GM12878 (cell line): Measurements from ENCODE around the gene DIO3. TPM values are rescaled to one million over a fixed set of nuclear protein-coding genes. Genes with fewer than 3 reads are reported as not detected.

Experiments
- ATAC-seq: fragments of 200-7000 bp; cut with Tn5 transposase; 3 replicates; pipeline ENCODE4 v1.9.1; 2020; ENCODE audit warnings: mild to moderate bottlenecking, moderate library complexity
- BruUV-seq: library from RNA; stranded (reverse); fragments of 400-500 nt; replicated peaks from 2 replicates; lab custom pipeline; 2021; lab: Mats Ljungman, UMichigan
- CTCF ChIA-PET: fragments of 300-600 bp; sonication (Branson Sonifier 250); formaldehyde crosslinking; extraction: SDS; loops from one replicate; lab custom pipeline; 2021; ENCODE audit warnings: inconsistent platforms; lab: Yijun Ruan, JAX
- POLR2A ChIA-PET: fragments of 350-600 bp; formaldehyde crosslinking; extraction: SDS; loops from one replicate; lab custom pipeline; 2021; ENCODE audit warnings: inconsistent platforms; lab: Charles Lee
- RAD21 ChIA-PET: fragments of 300-600 bp; sonication (Branson Sonifier 250); formaldehyde crosslinking; loops from one replicate; lab custom pipeline; 2023; ENCODE audit warnings: antibody characterized with exemption; ENCODE audit not compliant: unreplicated experiment; lab: Charles Lee
- SMC1A ChIA-PET: fragments of 300-600 bp; sonication (Branson Sonifier 250); formaldehyde crosslinking; loops from one replicate; lab custom pipeline; 2023; ENCODE audit not compliant: unreplicated experiment, uncharacterized antibody; lab: Charles Lee
- DNase-seq: peaks from one replicate; pipeline ENCODE4 v3.0.0-alpha.2; 2011; ENCODE audit warnings: low read depth, low spot score
- FAIRE-seq: peaks from 3 replicates; lab custom pipeline; 2011; peaks lifted over from hg19 to GRCh38; lab: Jason Lieb, UNC
- H2AFZ ChIP-seq: 2 replicates; pipeline ENCODE4 v1.6.0; 2011; ENCODE audit warnings: low read depth, low read length, control low read depth; ENCODE audit not compliant: control insufficient read depth
- H3K27ac ChIP-seq: 2 replicates; pipeline ENCODE4 v1.5.1; 2011; ENCODE audit warnings: control low read depth; ENCODE audit not compliant: control insufficient read depth, insufficient read depth
- H3K27me3 ChIP-seq, 2 experiments: replicated peaks in 1 of 2; 2 replicates each; pipeline versions ENCODE4 v1.6.0 to v1.6.1; 2011; ENCODE audit warnings: low read length in 1 of 2; ENCODE audit not compliant: control insufficient read depth in 2 of 2, insufficient read depth in 2 of 2
- H3K36me3 ChIP-seq, 2 experiments: 2 replicates each; pipeline ENCODE4 v1.5.1; 2011; ENCODE audit warnings: low read length in 1 of 2; ENCODE audit not compliant: control insufficient read depth in 2 of 2, insufficient read depth in 2 of 2
- H3K4me1 ChIP-seq: 2 replicates; pipeline ENCODE4 v1.6.1; 2011; ENCODE audit warnings: mild to moderate bottlenecking, low read length, moderate library complexity, mixed read lengths; ENCODE audit not compliant: control insufficient read depth, insufficient read depth
- H3K4me2 ChIP-seq: 2 replicates; pipeline ENCODE4 v1.6.0; 2011; ENCODE audit warnings: control low read depth; ENCODE audit not compliant: control insufficient read depth, insufficient read depth
- H3K4me3 ChIP-seq: fragments of 200-600 bp; sonication (generic); 2 replicates; pipeline ENCODE4 v1.5.1; 2016
- H3K79me2 ChIP-seq: 2 replicates; pipeline ENCODE4 v1.6.0; 2011; ENCODE audit warnings: low read length; ENCODE audit not compliant: control insufficient read depth, insufficient read depth
- H3K9ac ChIP-seq: 2 replicates; pipeline ENCODE4 v1.8.0; 2011; ENCODE audit warnings: low read length, control low read depth, mixed read lengths; ENCODE audit not compliant: control insufficient read depth, insufficient read depth
- H3K9me3 ChIP-seq: replicated peaks from 3 replicates; pipeline ENCODE4 v1.5.1; 2011; ENCODE audit warnings: mild to moderate bottlenecking, low read length; ENCODE audit not compliant: control insufficient read depth, insufficient read depth
- H4K20me1 ChIP-seq: 2 replicates; pipeline ENCODE4 v1.6.0; 2011; ENCODE audit not compliant: control insufficient read depth, insufficient read depth
- CBX3 ChIP-seq: fragments of 200-600 bp; sonication (generic); IDR thresholded peaks from 2 replicates; pipeline ENCODE4 v1.6.1; 2016; ENCODE audit warnings: low read depth, borderline replicate concordance
- CEBPB ChIP-seq, 2 experiments: fragments of 150-350 bp in 1 of 2; IDR thresholded peaks; 2 replicates each; pipeline ENCODE4 v1.6.1; 2012 to 2014; ENCODE audit warnings: low read depth in 2 of 2, low read length in 2 of 2, borderline replicate concordance in 1 of 2, inconsistent platforms in 1 of 2
- CREB1 ChIP-seq: IDR thresholded peaks from 2 replicates; pipeline ENCODE4 v1.6.1; 2012; ENCODE audit warnings: low read depth, mild to moderate bottlenecking, inconsistent platforms
- EP300 ChIP-seq, 2 experiments: fragments of 150-350 bp in 1 of 2; IDR thresholded peaks; 2 replicates each; pipeline ENCODE4 v1.6.1; 2011 to 2012; ENCODE audit warnings: low read depth in 2 of 2, low read length in 2 of 2, borderline replicate concordance in 1 of 2, improper control_type of control experiment in 1 of 2, inconsistent platforms in 1 of 2; ENCODE audit not compliant: control insufficient read depth in 1 of 2
- MEF2A ChIP-seq: IDR thresholded peaks from 2 replicates; pipeline ENCODE4 v1.6.1; 2011; ENCODE audit warnings: low read depth, mild to moderate bottlenecking, low read length, moderate library complexity; ENCODE audit not compliant: insufficient read depth
- NFYA ChIP-seq: IDR thresholded peaks from 2 replicates; pipeline ENCODE4 v1.6.1; 2011; ENCODE audit warnings: low read depth, mild to moderate bottlenecking, low read length, improper control_type of control experiment, borderline replicate concordance
- NRF1 ChIP-seq: conservative IDR thresholded peaks from 2 replicates; pipeline ENCODE4 v1.6.1; 2011; ENCODE audit warnings: mild to moderate bottlenecking, low read depth, low read length, improper control_type of control experiment
- SMAD5 ChIP-seq: IDR thresholded peaks from 2 replicates; pipeline ENCODE4 v1.6.1; 2016; ENCODE audit warnings: antibody characterized with exemption, low read depth
- SREBF2 ChIP-seq: IDR thresholded peaks from 2 replicates; pipeline ENCODE4 v1.6.1; 2012; ENCODE audit warnings: mild to moderate bottlenecking, low read length
- TCF3 ChIP-seq: IDR thresholded peaks from 2 replicates; pipeline ENCODE4 v1.6.1; 2012; ENCODE audit warnings: low read depth, mild to moderate bottlenecking, low read length, borderline replicate concordance; ENCODE audit not compliant: insufficient read depth
- ZNF207 ChIP-seq: fragments of 450-650 bp; IDR thresholded peaks from 2 replicates; pipeline ENCODE4 v1.6.1; 2014; ENCODE audit warnings: antibody characterized with exemption, mild to moderate bottlenecking, borderline replicate concordance
- WGBS: methylation state at CpG from one replicate; pipeline ENCODE4 v1.1.6; 2016; ENCODE audit warnings: low lambda C conversion rate; ENCODE audit not compliant: insufficient replicate concordance, insufficient coverage; ENCODE audit errors: missing lambda C conversion rate; 5-methylcytosine and 5-hydroxymethylcytosine counted together
- in situ Hi-C: fragments of 300-500 bp; cut with MboI; formaldehyde crosslinking; loops from 9 replicates; pipeline ENCODE4 v1.14.3; 2018; ENCODE audit warnings: mixed read lengths
- intact Hi-C: fragments of 100-400 bp; cut with micrococcal nuclease; formaldehyde crosslinking; loops from one replicate; pipeline ENCODE4 v1.14.2; 2022; ENCODE audit not compliant: unreplicated experiment
- polyA plus RNA-seq, 11 experiments: library from polyadenylated mRNA; depleted of rRNA in 4 of 11; unstranded in 6 of 11; stranded (reverse) in 5 of 11; fragments of >200 nt; fragmentation: Nextera tagmentation in 4 of 11; fragmentation: Illumina TruSeq in 1 of 11; extraction: Ambion mirVana in 4 of 11; extraction: Trizol in 1 of 11; gene quantifications; 1 replicate in 1 of 11; 2 replicates in 10 of 11; pipeline versions ENCODE4 v1.2.1 to v1.2.3, GENCODE V29; 2011 to 2016; ENCODE audit warnings: inconsistent platforms in 2 of 11, missing spikeins in 2 of 11, low read depth in 1 of 11
- total RNA-seq, 4 experiments: library from RNA; depleted of rRNA in 3 of 4; stranded (reverse); fragments of >200 nt in 3 of 4; fragmentation: Illumina TruSeq in 1 of 4; extraction: Trizol in 1 of 4; gene quantifications; 2 replicates each; pipeline versions ENCODE4 v1.2.1 to v1.2.3, GENCODE V29; 2013 to 2021

Gene DIO3
- total and polyA plus RNA-seq, 10 of the 15 experiments (the other 5 are each of a cell fraction or from before 2014, with no cell fraction given): not detected

DNA sequence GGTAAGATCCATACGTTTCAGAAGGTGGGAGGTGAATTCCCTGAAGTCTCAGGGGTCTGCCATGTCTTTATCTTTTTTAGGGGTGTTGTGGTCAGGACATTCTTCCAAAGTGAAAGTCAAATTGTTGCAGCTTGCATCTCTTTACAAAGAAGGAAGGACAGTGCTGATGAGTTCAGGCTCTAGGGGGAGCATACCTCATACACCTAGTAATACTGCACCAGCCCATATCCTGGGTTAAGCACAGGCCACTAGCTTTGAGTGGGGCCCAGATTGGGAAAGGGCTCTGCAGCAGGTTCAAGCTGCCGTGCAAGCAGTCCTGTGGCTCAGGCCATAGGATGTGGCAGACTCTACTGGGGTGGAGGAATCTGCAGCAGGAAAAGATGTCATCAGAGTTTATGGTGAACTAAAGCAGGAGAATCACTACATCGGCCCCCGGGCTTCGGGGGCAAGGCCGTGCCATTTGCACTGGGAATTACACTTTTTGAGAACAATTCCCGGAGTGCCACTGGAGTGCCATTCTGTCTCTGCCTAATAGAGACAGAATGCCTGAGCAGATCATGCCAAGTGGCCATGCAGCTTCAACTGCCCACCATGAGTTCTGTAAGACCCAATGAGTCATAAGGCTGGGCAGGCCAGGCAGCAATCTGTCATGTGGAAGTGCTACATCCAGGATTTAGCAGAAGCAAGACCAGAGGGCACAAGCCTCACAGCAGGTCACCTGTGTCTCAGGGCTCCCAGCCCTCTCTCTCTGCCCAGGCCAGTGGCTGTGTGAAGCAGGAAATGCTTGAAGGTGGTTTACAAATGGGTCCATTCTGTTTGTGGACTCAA, 32.3 kb downstream of the DIO3 start:
- no peaks in the 10 kb centered on the region for H3K36me3 ChIP-seq
- ChIA-PET SMC1A (no interaction called here), POLR2A (no interaction called here), CTCF (no interaction called here), RAD21 (no interaction called here)
- no peak overlapping the region for H2AFZ ChIP-seq
- H3K27me3 ChIP-seq: no peaks in the 10 kb centered on the region
- H4K20me1 ChIP-seq: no peaks in the 10 kb centered on the region
- H3K27ac ChIP-seq: no peak overlapping the region
- no peak overlapping the region for H3K4me3 ChIP-seq
- TF ChIP-seq SMAD5 (no peak), MEF2A (no peak), NFYA (no peak), ZNF207 (no peak), TCF3 (no peak), CREB1 (no peak), SREBF2 (no peak), CEBPB (IDR thresholded peaks at IDR 0.05; ENCODE audit: borderline replicate concordance in 1 of 2, low read depth in 2 of 2, low read length in 2 of 2) (no peak), NRF1 (no peak), CBX3 (no peak), EP300 (IDR thresholded peaks at IDR 0.05; ENCODE audit: borderline replicate concordance in 1 of 2, control insufficient read depth in 1 of 2, low read depth in 2 of 2, low read length in 2 of 2) (no peak)
- no peaks in the 10 kb centered on the region for H3K4me1 ChIP-seq
- no peak overlapping the region for H3K9ac ChIP-seq
- no TSS peak for BruUV-seq
- H3K9me3 ChIP-seq: no peaks in the 10 kb centered on the region; the same call in 2 of the 3 replicates
- FAIRE-seq: no peak
- intact Hi-C loops: no loop called here
- no peak for DNase-seq
- H3K4me2 ChIP-seq: no peak overlapping the region
- in situ Hi-C loops: no loop called here
- 53% methylated on average over 6 of the region's 7 CpGs for WGBS
- H3K79me2 ChIP-seq: no peaks in the 10 kb centered on the region
- no peak for ATAC-seq
